AG20443 (cell line): ENCODE measurements around the gene IL1RL1.

Experiments used
- DNase-seq: peaks from one replicate; pipeline ENCODE4 v3.0.0; 2012; ENCODE audit warnings: low spot score, mixed read lengths

The IL1RL1 gene

GRCh38 chr2:102335871-102336366 is 24.6 kb downstream of the IL1RL1 start:
- DNase-seq, result no peak

GRCh38 chr2:102336502-102336945 is 25.2 kb downstream of the IL1RL1 start:
- no peak for DNase-seq

- DNase-seq, result no peak
Measured at GRCh38 chr2:102337012-102337411, 25.6 kb downstream of the IL1RL1 start.

GRCh38 chr2:102337481-102338386 is 26.4 kb downstream of the IL1RL1 start:
- no peak for DNase-seq

GRCh38 chr2:102340778-102341177 is 29.4 kb downstream of the IL1RL1 start:
- no peak for DNase-seq

- peak; percentile 16 for DNase-seq
Measured at GRCh38 chr2:102342888-102343287, 31.5 kb downstream of the IL1RL1 start.

- no peak for DNase-seq
Measured at GRCh38 chr2:102344397-102344796, 33.0 kb downstream of the IL1RL1 start.

GRCh38 chr2:102345329-102345920 is 34.1 kb downstream of the IL1RL1 start:
- DNase-seq, result no peak

GRCh38 chr2:102346381-102347130 is 35.2 kb downstream of the IL1RL1 start:
- DNase-seq, result no peak

GRCh38 chr2:102350137-102350793 is 38.9 kb downstream of the IL1RL1 start:
- DNase-seq, result no peak

GRCh38 chr2:102355526-102356380 is 44.4 kb downstream of the IL1RL1 start, which contains the start of gene IL18R1:
IL18R1 (plus strand) TSS chr2:102355796; CDS start chr2:102362661, 6,865 bp downstream.
- DNase-seq, result peak; percentile 94

GRCh38 chr2:102356381-102356712 is 45.0 kb downstream of the IL1RL1 start:
- DNase-seq, result no peak

GRCh38 chr2:102356741-102357140 is 45.4 kb downstream of the IL1RL1 start:
- no peak for DNase-seq

GRCh38 chr2:102357937-102358336 is 46.6 kb downstream of the IL1RL1 start:
- no peak for DNase-seq

- DNase-seq, result no peak
Measured at GRCh38 chr2:102358496-102358895, 47.1 kb downstream of the IL1RL1 start.

- no peak for DNase-seq
Measured at GRCh38 chr2:102359527-102359926, 48.2 kb downstream of the IL1RL1 start.

GRCh38 chr2:102361632-102362241 is 50.4 kb downstream of the IL1RL1 start:
- DNase-seq, result no peak

GRCh38 chr2:102365763-102366162 is 54.4 kb downstream of the IL1RL1 start:
- DNase-seq, result no peak

GRCh38 chr2:102366406-102367112 is 55.2 kb downstream of the IL1RL1 start:
- DNase-seq, result no peak
